Stimulated activated CD4-positive, alpha-beta T cell treated with anti-CD3 and anti-CD28 coated beads, Interleukin-15, amount 100 ng/mL, for 48 hours (primary cell): ENCODE data around the gene BRD2.

Experiments used
- DNase-seq, 2 donors: peaks; one replicate each; pipeline ENCODE4 v3.0.0-alpha.2; 2020; ENCODE audit warnings: low read depth in 2 of 2

The BRD2 gene

GRCh38 chr6:32993363-32993973 lies 25.1 kb downstream of the BRD2 start:
- no peak for DNase-seq

GRCh38 chr6:32995448-32995847 lies 27.1 kb downstream of the BRD2 start:
- DNase-seq = no peak

- DNase-seq = no peak
Measured at GRCh38 chr6:33000055-33000454, 31.7 kb downstream of the BRD2 start.

GRCh38 chr6:33001685-33002084 lies 33.3 kb downstream of the BRD2 start:
- DNase-seq = no peak

GRCh38 chr6:33004940-33005339 lies 36.5 kb downstream of the BRD2 start:
- no peak for DNase-seq

GRCh38 chr6:33007831-33008400 lies 39.5 kb downstream of the BRD2 start:
- DNase-seq = no peak

- no peak for DNase-seq
Measured at GRCh38 chr6:33008944-33009861, 40.8 kb downstream of the BRD2 start, which contains the start of gene HLA-DOA. Gene HLA-DOA, minus strand, starts transcription at chr6:33009591.

- DNase-seq = no peak
Measured at GRCh38 chr6:33010356-33010755, 42.0 kb downstream of the BRD2 start.

GRCh38 chr6:33013608-33014007 lies 45.2 kb downstream of the BRD2 start:
- no peak for DNase-seq

GRCh38 chr6:33014841-33015634 lies 46.6 kb downstream of the BRD2 start:
- DNase-seq = peak in 1 of 2 donors; percentile 44

GRCh38 chr6:33015798-33016197 lies 47.4 kb downstream of the BRD2 start:
- DNase-seq = no peak

- no peak for DNase-seq
Measured at GRCh38 chr6:33017018-33017417, 48.6 kb downstream of the BRD2 start.

GRCh38 chr6:33017694-33018353 lies 49.4 kb downstream of the BRD2 start:
- DNase-seq = no peak

- no peak for DNase-seq
Measured at GRCh38 chr6:33018418-33018817, 50.0 kb downstream of the BRD2 start.

GRCh38 chr6:33018904-33019303 lies 50.5 kb downstream of the BRD2 start:
- DNase-seq = no peak

GRCh38 chr6:33019372-33019771 lies 51.0 kb downstream of the BRD2 start:
- DNase-seq = no peak

- no peak for DNase-seq
Measured at GRCh38 chr6:33021917-33022316, 53.5 kb downstream of the BRD2 start.

GRCh38 chr6:33023536-33023935 lies 55.1 kb downstream of the BRD2 start:
- DNase-seq = no peak

GRCh38 chr6:33024521-33024920 lies 56.1 kb downstream of the BRD2 start:
- no peak for DNase-seq

- DNase-seq = no peak
Measured at GRCh38 chr6:33028220-33028849, 59.9 kb downstream of the BRD2 start.
